ENCODE data around the gene TNRC18.
"Not testable (repeated sequence)": the region's sequence is repeated elsewhere in the genome, so short reads cannot be mapped to it uniquely, and the experiment has no call there.

The TNRC18 gene

DNA sequence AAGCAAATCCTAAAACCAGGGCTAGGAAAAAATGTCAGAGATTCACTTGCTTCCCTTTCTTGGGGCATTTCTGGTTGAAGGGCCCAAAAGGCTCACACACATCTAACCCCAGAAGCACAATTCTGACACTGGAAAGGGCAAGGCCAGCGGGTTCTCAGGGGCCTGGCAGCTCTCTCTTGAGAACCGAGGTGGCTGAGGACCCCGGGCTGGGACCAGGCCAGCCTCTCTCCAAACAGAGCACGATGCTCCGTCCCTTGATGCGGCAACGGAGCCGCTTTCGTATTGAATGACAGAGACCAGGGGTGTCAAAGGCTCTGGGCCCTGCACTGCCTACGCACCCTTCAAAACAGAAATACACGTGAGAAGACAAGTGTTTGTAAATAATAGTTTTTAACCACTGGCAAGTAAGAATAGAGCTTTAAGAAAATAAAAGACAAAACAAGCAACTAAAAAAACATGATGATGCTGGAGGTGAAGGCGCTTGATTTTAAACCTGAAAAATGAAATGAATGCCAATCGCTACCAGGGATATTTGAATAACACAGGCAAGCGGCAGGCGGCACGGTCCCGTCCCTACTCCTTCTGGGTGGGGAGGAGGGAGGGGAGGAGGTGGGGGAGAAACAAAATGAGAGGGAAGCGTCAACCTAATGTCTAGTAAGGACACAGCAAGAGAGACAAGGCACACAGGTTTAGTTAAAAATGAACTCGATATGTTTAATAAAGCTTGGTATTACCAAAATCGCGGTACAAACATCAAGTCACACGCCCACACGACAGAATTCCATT lies 72.8 kb downstream of the TNRC18 start:
- DNase-seq (ENCODE audit: low read depth in 2 of 2), result no peak

GRCh38 chr7:5350174-5350463 lies 73.5 kb downstream of the TNRC18 start:
- DNase-seq (ENCODE audit: low read depth in 2 of 2), result no peak

GRCh38 chr7:5349437-5350173 lies 74.0 kb downstream of the TNRC18 start:
- no peak for DNase-seq (ENCODE audit: low read depth in 2 of 2)

DNA sequence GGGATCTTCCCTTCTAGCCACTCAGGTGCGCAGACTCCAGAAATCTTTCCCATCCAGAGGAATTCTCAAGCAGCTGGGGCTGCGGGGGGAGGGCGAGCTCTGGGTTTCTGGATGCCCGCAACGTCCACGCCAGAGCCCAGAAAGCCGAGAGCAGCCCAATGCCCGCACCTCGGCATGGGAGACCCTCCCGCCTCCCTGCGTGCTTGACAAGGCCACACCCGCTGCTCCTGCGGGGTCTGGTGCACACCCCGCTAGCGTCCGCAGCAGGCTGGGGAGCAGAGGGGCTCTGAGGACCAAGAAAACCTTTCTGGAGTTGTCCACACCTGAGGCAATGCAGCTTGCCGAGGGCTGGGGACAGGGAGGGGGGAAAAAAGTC lies 74.6 kb downstream of the TNRC18 start:
- DNase-seq (ENCODE audit: low read depth in 2 of 2), result no peak

DNA sequence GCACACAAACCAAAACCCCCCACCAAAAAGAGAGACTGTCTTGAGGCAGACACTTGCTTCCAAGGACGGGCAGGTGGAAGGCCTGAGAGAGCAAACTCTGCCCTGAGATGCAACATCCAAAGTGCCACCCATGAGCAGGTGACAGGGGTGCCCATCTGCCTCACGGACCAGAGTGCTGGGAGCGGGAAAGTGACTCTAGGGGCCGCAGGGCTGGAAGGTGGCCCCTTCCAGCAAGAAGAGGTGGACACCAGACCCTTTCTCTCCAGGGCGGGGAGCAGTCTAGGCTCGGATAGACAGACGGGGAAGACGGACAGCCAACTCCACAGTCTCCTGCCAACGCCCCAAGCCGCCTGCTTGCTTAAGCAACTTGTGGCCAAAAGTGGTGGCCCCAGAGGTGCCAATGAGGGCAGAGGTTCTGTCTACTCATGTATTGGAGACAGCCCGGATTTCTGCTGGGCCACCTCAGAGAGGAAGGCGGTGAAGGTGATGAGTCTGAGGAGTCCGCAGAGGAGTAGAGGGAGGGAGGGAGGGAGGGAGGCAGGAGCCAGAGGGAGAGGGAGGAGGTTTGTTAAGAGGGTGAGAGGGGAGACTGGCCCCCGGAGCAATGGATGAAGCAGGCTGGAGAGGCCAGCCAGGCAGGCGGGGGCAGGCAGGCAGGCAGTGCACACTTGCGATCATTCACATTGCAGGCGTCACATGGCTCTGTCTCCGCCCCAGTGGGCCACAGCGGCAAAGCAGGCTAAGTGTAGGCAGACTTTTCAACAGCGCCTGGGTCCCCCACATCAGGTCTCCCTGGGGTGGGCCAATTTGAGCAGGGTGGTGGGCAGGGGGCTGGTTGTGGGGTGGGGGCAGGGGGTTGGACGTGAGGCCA lies 75.3 kb downstream of the TNRC18 start:
- no peak for DNase-seq (ENCODE audit: low read depth in 2 of 2)

- DNase-seq (ENCODE audit: low read depth in 2 of 2), result no peak
Observed at GRCh38 chr7:5345671-5346070, 78.0 kb downstream of the TNRC18 start.

- no peak for DNase-seq (ENCODE audit: low read depth in 2 of 2)
Observed at GRCh38 chr7:5345171-5345570, 78.5 kb downstream of the TNRC18 start.

DNA sequence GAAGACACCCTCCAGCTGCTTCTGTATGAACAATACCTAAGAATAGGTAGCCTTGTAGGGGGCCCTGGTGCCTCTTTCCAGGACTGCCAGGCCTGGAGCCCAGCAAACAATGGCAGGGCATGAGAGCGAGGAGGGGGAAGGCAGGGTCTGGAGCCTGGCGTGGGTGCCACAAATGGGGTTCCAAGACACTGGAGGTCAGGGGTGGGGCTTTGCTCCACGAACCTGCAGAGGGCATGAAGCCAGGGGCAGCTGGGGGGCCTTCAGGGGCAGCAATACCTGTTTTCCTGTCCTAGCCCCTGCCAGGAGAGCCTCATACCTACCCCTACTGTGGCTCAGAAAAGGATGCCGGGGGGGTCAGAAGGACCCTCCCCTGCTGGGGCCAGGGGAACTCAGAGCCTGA lies 79.3 kb downstream of the TNRC18 start:
- no peak for DNase-seq (ENCODE audit: low read depth in 2 of 2)

DNA sequence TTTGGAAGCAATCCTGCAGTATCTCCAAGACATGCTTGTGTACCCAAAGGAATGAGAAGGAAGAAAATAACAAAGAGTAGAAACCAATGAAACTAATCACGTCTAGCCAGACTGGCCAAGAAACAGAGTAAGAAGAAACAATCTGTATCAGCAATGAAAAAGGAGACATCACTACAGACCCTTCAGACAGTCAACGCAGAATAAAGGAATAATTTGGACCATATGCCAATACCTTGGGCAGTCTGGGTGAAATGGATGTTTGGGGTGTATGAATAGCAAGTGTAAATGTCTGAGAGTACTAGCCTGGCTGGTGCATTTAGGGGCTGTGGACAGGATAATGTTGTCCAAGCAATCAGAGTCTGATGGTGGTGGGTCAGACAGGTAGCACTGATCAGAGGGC lies 79.8 kb downstream of the TNRC18 start:
- DNase-seq (ENCODE audit: low read depth in 2 of 2), result no peak

DNA sequence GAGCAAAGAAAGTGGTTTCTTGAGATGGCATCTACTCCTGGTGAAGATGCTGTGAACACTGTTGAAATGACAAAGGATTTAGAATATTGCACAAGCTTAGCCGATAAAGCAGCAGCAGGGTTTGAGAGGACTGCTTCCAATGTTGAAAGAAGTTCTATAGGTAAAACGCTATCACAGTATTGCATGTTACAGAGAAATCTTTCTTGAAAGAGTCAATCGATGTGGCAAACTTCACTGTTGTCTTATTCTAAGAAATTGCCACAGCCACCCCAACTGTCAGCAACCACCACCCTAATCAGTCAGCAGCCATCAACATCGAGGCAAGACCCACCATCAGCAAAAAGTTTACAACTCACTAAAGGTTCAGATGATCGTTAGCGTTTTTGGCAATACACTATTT lies 81.0 kb downstream of the TNRC18 start:
- DNase-seq (ENCODE audit: low read depth in 2 of 2), result no peak

DNA sequence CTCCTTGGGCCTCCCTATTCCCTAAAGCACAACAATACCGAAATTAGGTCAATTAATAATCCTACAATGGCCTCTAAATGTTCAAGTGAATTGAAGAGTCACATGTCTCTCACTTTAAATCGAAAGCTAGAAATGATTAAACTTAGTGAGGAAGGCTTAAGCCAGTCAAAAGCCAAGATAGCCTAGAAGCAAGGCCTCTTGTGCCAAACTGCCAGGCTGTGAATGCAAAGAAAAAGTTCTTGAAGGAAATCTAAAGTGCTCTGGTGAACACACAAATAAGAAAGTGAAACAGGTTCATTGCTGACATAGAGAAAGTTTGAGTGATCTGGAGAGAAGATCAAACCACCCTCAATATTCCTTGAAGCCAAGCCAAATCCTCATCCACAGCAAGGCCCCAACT lies 83.7 kb downstream of the TNRC18 start:
- no peak for DNase-seq (ENCODE audit: low read depth in 2 of 2)

- DNase-seq (ENCODE audit: low read depth in 2 of 2), result no peak
Observed at GRCh38 chr7:5337047-5337446, 86.6 kb downstream of the TNRC18 start.

- no peak for DNase-seq (ENCODE audit: low read depth in 2 of 2)
Observed at GRCh38 chr7:5334671-5335070, 89.0 kb downstream of the TNRC18 start.

GRCh38 chr7:5333121-5334045 lies 90.3 kb downstream of the TNRC18 start:
- DNase-seq (ENCODE audit: low read depth in 2 of 2), result no peak

DNA sequence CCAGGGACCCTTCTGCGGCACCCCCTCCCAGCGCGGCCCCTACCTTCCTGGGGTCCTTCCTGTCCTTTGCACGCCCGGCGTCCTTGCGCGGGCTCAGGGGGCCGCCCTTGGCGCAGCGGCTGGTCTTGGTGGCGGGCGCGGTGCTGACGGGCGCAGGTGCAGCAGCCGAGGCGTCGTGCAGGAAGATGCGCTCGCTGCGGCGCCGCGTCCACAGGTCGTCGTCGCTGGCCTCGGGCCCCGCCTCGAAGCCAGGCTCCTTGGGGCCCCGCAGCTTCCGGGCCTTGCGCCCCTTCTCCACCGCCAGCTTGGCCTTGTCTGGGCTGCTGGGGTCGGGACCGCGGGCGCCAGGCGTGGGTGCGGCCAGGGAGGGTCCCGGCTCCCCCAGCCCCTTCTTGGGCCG lies 91.1 kb downstream of the TNRC18 start:
- DNase-seq (ENCODE audit: low read depth in 2 of 2), result no peak

- DNase-seq (ENCODE audit: low read depth in 2 of 2), result no peak
Observed at GRCh38 chr7:5330288-5330687, 93.3 kb downstream of the TNRC18 start.

DNA sequence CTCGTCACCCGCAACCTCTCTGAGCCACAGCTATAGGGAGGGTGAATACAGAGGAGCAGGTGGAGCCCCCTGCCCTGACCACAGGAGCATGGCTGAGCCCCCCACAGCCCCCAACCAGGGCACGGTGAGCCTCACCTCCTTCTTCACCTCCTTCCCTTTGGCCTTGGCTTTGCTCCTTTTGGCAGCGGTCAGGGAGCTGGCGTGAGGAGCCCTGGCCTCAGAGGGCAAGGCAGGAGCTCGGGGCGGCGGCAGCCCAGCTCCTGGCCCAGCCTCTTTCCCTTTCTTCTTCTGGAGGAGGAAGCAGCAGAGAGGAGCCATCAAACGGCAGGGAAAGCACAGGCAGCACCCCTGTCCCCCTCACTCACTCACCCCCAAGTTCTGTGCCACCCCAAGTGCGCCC lies 98.7 kb downstream of the TNRC18 start:
- no peak for DNase-seq (ENCODE audit: low read depth in 2 of 2)

DNA sequence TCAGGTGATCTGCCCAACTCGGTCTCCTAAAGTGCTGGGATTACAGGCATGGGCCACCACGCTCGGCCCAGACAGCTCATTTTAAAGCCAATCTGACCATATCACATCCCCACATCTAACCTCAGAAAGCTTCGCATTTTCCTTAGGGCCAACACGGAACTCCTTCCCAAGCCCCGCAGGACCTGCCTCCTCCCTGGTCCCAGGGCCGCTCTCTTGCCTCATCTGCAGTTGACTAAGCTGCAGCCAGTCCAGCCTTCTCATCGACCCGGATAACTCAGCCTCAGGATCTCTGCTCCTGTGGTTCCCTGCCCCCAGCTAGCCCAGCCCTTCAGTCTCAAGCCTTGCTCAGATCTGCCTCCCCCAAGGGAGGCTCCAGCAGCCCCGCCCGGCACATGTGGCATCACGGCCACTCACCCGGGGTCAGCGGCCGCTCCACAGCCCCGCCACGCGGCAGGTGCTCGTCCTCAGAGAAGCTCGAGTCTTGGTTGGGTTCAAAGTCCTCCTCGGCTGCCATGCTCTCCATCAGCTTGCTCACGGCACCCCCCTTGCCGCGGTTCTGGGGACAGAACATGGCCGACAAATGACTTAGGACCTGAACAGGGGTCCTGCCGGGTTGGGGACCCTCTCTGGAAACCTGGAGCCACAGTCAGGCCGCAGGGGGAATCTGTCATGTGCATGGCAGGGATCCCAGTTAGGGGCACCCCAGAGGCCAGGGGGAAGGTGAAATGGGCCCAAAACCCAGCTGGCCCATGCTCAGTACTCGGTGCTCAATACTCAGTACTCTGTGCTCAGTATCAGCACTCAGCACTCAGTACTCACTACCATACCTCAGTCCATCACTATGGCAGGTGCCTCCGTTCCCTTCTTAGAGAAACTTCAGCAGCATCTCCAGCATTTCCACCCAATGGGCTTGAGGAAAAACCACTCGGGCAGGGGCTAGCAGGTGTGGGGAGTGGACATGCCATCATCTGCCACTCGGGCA lies 99.5 kb downstream of the TNRC18 start:
- not testable (repeated sequence) for DNase-seq (ENCODE audit: low read depth in 2 of 2)

GRCh38 chr7:5322621-5323410 lies 100.8 kb downstream of the TNRC18 start:
- DNase-seq (ENCODE audit: low read depth in 2 of 2), result no peak
